Liver (tissue), 9 donors: ENCODE measurements around the gene P2RY14. TPM values are rescaled to one million over a fixed set of nuclear protein-coding genes. Genes with fewer than 3 reads are reported as not detected.

ENCODE experiments used
- DNase-seq: peaks from one replicate; pipeline ENCODE4 v3.0.0-alpha.2; 2017; ENCODE audit warnings: low spot score
- H3K27ac ChIP-seq, 2 donors: one replicate each; pipeline ENCODE4 v1.7.0; 2013; ENCODE audit warnings: inconsistent platforms in 2 of 2, low read length in 2 of 2, control low read depth in 1 of 2, low read depth in 1 of 2, mild to moderate bottlenecking in 1 of 2
- H3K27me3 ChIP-seq, 4 donors: one replicate each; pipeline versions ENCODE4 v1.6.1 to v1.7.0; 2013; ENCODE audit warnings: low read length in 3 of 4, inconsistent platforms in 1 of 4, mild to moderate bottlenecking in 1 of 4, moderate library complexity in 1 of 4; ENCODE audit not compliant: control insufficient read depth in 4 of 4, insufficient read depth in 4 of 4
- H3K36me3 ChIP-seq, 4 donors: one replicate each; pipeline versions ENCODE4 v1.6.1 to v1.7.0; 2013; ENCODE audit warnings: low read length in 3 of 4, mild to moderate bottlenecking in 3 of 4, low read depth in 1 of 4, moderate library complexity in 1 of 4; ENCODE audit not compliant: control insufficient read depth in 4 of 4, insufficient read depth in 3 of 4
- H3K4me1 ChIP-seq, 4 donors: one replicate each; pipeline versions ENCODE4 v1.6.1 to v1.7.0; 2013; ENCODE audit warnings: low read length in 3 of 4, mild to moderate bottlenecking in 3 of 4, moderate library complexity in 1 of 4; ENCODE audit not compliant: control insufficient read depth in 4 of 4, insufficient read depth in 4 of 4
- H3K4me3 ChIP-seq, 3 donors: one replicate each; pipeline versions ENCODE4 v1.6.1 to v1.7.0; 2013; ENCODE audit warnings: low read length in 3 of 3, control low read depth in 1 of 3, low read depth in 1 of 3, mild to moderate bottlenecking in 1 of 3
- H3K9ac ChIP-seq, 2 donors: one replicate each; pipeline ENCODE4 v1.7.0; 2013; ENCODE audit warnings: low read length in 2 of 2, mild to moderate bottlenecking in 2 of 2, moderate library complexity in 2 of 2, control low read depth in 1 of 2, low read depth in 1 of 2
- H3K9me3 ChIP-seq, 4 donors: one replicate each; pipeline versions ENCODE4 v1.6.1 to v1.7.0; 2013; ENCODE audit warnings: low read length in 3 of 4; ENCODE audit not compliant: control insufficient read depth in 4 of 4
- ATF3 ChIP-seq: IDR thresholded peaks from 2 replicates; pipeline ENCODE4 v1.6.1; 2016; ENCODE audit warnings: antibody characterized with exemption
- CTCF ChIP-seq: fragments of 150-350 bp; IDR thresholded peaks from 2 replicates; pipeline ENCODE4 v1.5.1; 2017; ENCODE audit warnings: improper control_type of control experiment, low read depth, low read length; ENCODE audit not compliant: missing input control
- EGR1 ChIP-seq, 2 donors: IDR thresholded peaks; 2 replicates each; pipeline ENCODE4 v1.6.1; 2016 to 2018; ENCODE audit warnings: antibody characterized with exemption in 2 of 2, low read depth in 2 of 2
- FOXA1 ChIP-seq: IDR thresholded peaks from 2 replicates; pipeline ENCODE4 v1.6.1; 2016; ENCODE audit warnings: antibody characterized with exemption
- FOXA2 ChIP-seq: IDR thresholded peaks from 2 replicates; pipeline ENCODE4 v1.6.1; 2016; ENCODE audit warnings: antibody characterized with exemption
- GABPA ChIP-seq, 2 donors: IDR thresholded peaks in 1 of 2; conservative IDR thresholded peaks in 1 of 2; 2 replicates each; pipeline ENCODE4 v1.6.1; 2016; ENCODE audit warnings: antibody characterized with exemption in 2 of 2, mild to moderate bottlenecking in 1 of 2, moderate library complexity in 1 of 2
- HNF4A ChIP-seq, 2 donors: conservative IDR thresholded peaks; 2 replicates each; pipeline ENCODE4 v1.6.1; 2016; ENCODE audit warnings: antibody characterized with exemption in 2 of 2, mild to moderate bottlenecking in 2 of 2
- HNF4G ChIP-seq: IDR thresholded peaks from 2 replicates; pipeline ENCODE4 v1.6.1; 2016; ENCODE audit warnings: antibody characterized with exemption
- JUND ChIP-seq, 2 donors: IDR thresholded peaks; 2 replicates each; pipeline ENCODE4 v1.6.1; 2016; ENCODE audit warnings: antibody characterized with exemption in 2 of 2
- MAX ChIP-seq: IDR thresholded peaks from 2 replicates; pipeline ENCODE4 v1.6.1; 2016; ENCODE audit warnings: antibody characterized with exemption
- NR2F2 ChIP-seq: IDR thresholded peaks from 2 replicates; pipeline ENCODE4 v1.6.1; 2016; ENCODE audit warnings: antibody characterized with exemption
- RAD21 ChIP-seq, 2 donors: IDR thresholded peaks; 2 replicates each; pipeline ENCODE4 v1.6.1; 2016; ENCODE audit warnings: antibody characterized with exemption in 2 of 2, mild to moderate bottlenecking in 2 of 2
- REST ChIP-seq: IDR thresholded peaks from 2 replicates; pipeline ENCODE4 v1.6.1; 2016; ENCODE audit warnings: antibody characterized with exemption, mild to moderate bottlenecking
- RXRA ChIP-seq, 2 donors: IDR thresholded peaks; 2 replicates each; pipeline ENCODE4 v1.6.1; 2017 to 2018; ENCODE audit warnings: antibody characterized with exemption in 2 of 2, mild to moderate bottlenecking in 1 of 2
- SP1 ChIP-seq: IDR thresholded peaks from 2 replicates; pipeline ENCODE4 v1.6.1; 2018; ENCODE audit warnings: antibody characterized with exemption, mild to moderate bottlenecking
- TAF1 ChIP-seq: conservative IDR thresholded peaks from 2 replicates; pipeline ENCODE4 v1.6.1; 2016; ENCODE audit warnings: antibody characterized with exemption, mild to moderate bottlenecking
- YY1 ChIP-seq: IDR thresholded peaks from 2 replicates; pipeline ENCODE4 v1.6.1; 2016; ENCODE audit warnings: antibody characterized with exemption, mild to moderate bottlenecking
- ZBTB33 ChIP-seq: IDR thresholded peaks from 2 replicates; pipeline ENCODE4 v1.6.1; 2016; ENCODE audit warnings: antibody characterized with exemption
- WGBS: extraction: QIAGEN DNeasy Blood & Tissue Kit; methylation state at CpG from one replicate; pipeline ENCODE4 v1.1.7; 2013; 5-methylcytosine and 5-hydroxymethylcytosine counted together
- polyA plus RNA-seq, 2 donors: library from polyadenylated mRNA; stranded (reverse) in 1 of 2; unstranded in 1 of 2; fragments of 200-250 nt in 1 of 2; fragments of >200 nt in 1 of 2; fragmentation: Nextera tagmentation in 1 of 2; extraction: Ambion mirVana in 1 of 2; gene quantifications; one replicate each; pipeline versions ENCODE4 v1.2.1 to v1.2.3, GENCODE V29; 2013 to 2015
- total RNA-seq, 2 donors: library from RNA; depleted of rRNA; stranded (reverse); fragments of >200 nt; gene quantifications; one replicate each; pipeline ENCODE4 v1.2.3, GENCODE V29; 2014
- donor health status: healthy.
- donor health status: healthy.
- donor health status: healthy.
- donor health status: healthy.
- donor health status: healthy.

The P2RY14 gene
- total and polyA plus RNA-seq, 4 donors, result 0.10 to 0.37 (median 0.22) TPM

- Histone ChIP-seq H3K27me3 (no peaks in the 10 kb centered on the region), H3K4me3 (no peak overlapping the region), H3K36me3 (no peaks in the 10 kb centered on the region), H3K9me3 (no peaks in the 10 kb centered on the region), H3K4me1 (peaks cover 5 to 16% (median 11%) of the 10 kb centered on the region in 4 donors), H3K9ac (no peak overlapping the region), H3K27ac (no peak overlapping the region)
- WGBS, result 94% methylated on average over 8 of the region's 8 CpGs
- TF ChIP-seq RAD21 (IDR thresholded peaks at IDR 0.05), result no peak
- TF ChIP-seq TAF1, result no peak
- no peak for TF ChIP-seq SP1
- no peak for TF ChIP-seq MAX
- no peak for TF ChIP-seq REST
- TF ChIP-seq ZBTB33, result no peak
- no peak for TF ChIP-seq YY1
- TF ChIP-seq NR2F2, result no peak
- DNase-seq, result no peak
These were observed 81.1 kb downstream of the P2RY14 start for GRCh38 chr3:151197228-151197627.

GRCh38 chr3:151196434-151196833 is 81.9 kb downstream of the P2RY14 start:
- Histone ChIP-seq H3K36me3 (no peaks in the 10 kb centered on the region), H3K27ac (no peak overlapping the region), H3K27me3 (no peaks in the 10 kb centered on the region), H3K9ac (no peak overlapping the region), H3K9me3 (no peaks in the 10 kb centered on the region), H3K4me3 (no peak overlapping the region), H3K4me1 (peaks cover 5 to 16% (median 11%) of the 10 kb centered on the region in 4 donors)
- no peak for DNase-seq
- no peak for TF ChIP-seq ATF3
- no peak for TF ChIP-seq MAX
- TF ChIP-seq RAD21 (IDR thresholded peaks at IDR 0.05), result no peak
- TF ChIP-seq SP1, result no peak
- TF ChIP-seq FOXA1, result no peak
- TF ChIP-seq HNF4G, result no peak
- no peak for TF ChIP-seq JUND (IDR thresholded peaks at IDR 0.05)
- no peak for TF ChIP-seq ZBTB33
- no peak for TF ChIP-seq EGR1 (IDR thresholded peaks at IDR 0.05; ENCODE audit: low read depth in 2 of 2)
- TF ChIP-seq REST, result no peak
- TF ChIP-seq HNF4A (conservative IDR thresholded peaks at IDR 0.05), result no peak
- no peak for TF ChIP-seq GABPA (IDR thresholded peaks at IDR 0.05 in 1 of 2, conservative IDR thresholded peaks at IDR 0.05 in 1 of 2)
- no peak for TF ChIP-seq FOXA2
- TF ChIP-seq CTCF, result no peak
- TF ChIP-seq YY1, result no peak
- no peak for TF ChIP-seq TAF1
- no peak for TF ChIP-seq RXRA (IDR thresholded peaks at IDR 0.05)
- no peak for TF ChIP-seq NR2F2
